Panc1 (cell line): ENCODE data around the gene ANKRD33B.

Experiments used
- REST ChIP-seq, 2 experiments: IDR thresholded peaks; 2 replicates each; pipeline ENCODE4 v1.6.1; 2011 to 2012; ENCODE audit warnings: low read depth in 2 of 2, control low read depth in 1 of 2, low read length in 1 of 2, mild to moderate bottlenecking in 1 of 2, moderate library complexity in 1 of 2; ENCODE audit not compliant: insufficient read depth in 1 of 2
- TF ChIP-seq, protein P1 (sequence below): fragments of 450-650 bp; IDR thresholded peaks from 2 replicates; pipeline ENCODE4 v1.5.1; 2017; ENCODE audit warnings: mild to moderate bottlenecking

DNA sequence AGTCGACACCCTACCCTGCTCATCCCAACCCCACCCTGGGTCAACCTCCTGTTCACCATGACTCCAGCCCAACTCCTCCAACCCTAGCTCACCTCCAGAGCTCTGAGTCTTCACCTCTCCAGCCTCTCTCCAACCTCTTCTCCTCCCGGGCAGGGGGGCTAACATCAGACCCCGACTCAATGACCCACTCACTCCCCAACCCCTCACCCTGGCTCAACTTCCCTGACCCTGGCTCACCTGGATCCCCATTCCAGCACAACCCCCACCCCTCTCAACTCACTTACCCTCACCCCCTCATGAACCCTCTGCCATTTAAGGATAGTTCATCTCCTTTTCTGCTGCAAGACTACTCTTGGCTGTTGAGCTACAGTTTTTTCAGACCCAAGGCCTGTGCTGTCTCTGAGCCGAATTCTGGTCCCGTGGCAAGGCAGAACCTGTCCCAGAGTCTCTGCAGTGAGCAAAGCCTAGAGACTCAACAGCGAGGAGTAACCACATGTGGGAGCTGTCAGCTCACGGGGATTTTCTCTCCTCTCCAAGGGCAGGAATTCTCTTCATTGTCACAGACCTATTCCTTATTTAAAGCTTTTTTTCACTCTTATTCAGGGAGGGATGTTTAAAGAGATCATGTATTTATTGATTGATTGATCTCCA lies 29.8 kb downstream of the ANKRD33B start:
- TF ChIP-seq REST (IDR thresholded peaks at IDR 0.05; ENCODE audit: insufficient read depth in 1 of 2, low read depth in 2 of 2, low read length in 1 of 2), result no peak
- TF ChIP-seq, protein P1, sequence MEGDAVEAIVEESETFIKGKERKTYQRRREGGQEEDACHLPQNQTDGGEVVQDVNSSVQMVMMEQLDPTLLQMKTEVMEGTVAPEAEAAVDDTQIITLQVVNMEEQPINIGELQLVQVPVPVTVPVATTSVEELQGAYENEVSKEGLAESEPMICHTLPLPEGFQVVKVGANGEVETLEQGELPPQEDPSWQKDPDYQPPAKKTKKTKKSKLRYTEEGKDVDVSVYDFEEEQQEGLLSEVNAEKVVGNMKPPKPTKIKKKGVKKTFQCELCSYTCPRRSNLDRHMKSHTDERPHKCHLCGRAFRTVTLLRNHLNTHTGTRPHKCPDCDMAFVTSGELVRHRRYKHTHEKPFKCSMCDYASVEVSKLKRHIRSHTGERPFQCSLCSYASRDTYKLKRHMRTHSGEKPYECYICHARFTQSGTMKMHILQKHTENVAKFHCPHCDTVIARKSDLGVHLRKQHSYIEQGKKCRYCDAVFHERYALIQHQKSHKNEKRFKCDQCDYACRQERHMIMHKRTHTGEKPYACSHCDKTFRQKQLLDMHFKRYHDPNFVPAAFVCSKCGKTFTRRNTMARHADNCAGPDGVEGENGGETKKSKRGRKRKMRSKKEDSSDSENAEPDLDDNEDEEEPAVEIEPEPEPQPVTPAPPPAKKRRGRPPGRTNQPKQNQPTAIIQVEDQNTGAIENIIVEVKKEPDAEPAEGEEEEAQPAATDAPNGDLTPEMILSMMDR, result no peak
